WTC11 (cell line): ENCODE results near the gene PEX7. TPM values are rescaled to one million over a fixed set of nuclear protein-coding genes. Genes with fewer than 3 reads are reported as not detected.
A peak's percentile ranks its signal among the peaks of the same experiment; 100 is the strongest.

Experiments used
- ATAC-seq: fragments of 200-7000 bp; cut with Tn5 transposase; 2 replicates; pipeline ENCODE4 v1.10.0; 2021; ENCODE audit warnings: mild to moderate bottlenecking, moderate library complexity
- CTCF ChIA-PET: fragments of 300-600 bp; sonication (Branson Sonifier 250); formaldehyde crosslinking; loops from one replicate; lab custom pipeline; 2021; ENCODE audit warnings: antibody characterized with exemption; lab: Charles Lee
- POLR2A ChIA-PET: fragments of 350-600 bp; sonication (Branson Sonifier 250); formaldehyde crosslinking; loops from one replicate; lab custom pipeline; 2021; ENCODE audit warnings: antibody characterized with exemption; lab: Charles Lee
- DNase-seq: peaks from one replicate; pipeline ENCODE4 v3.0.0; 2021; ENCODE audit warnings: low spot score
- H3K27ac Mint-ChIP-seq: 2 replicates; pipeline ENCODE4 v1.8.0; 2021; ENCODE audit warnings: mixed read lengths
- H3K27me3 Mint-ChIP-seq: 2 replicates; pipeline ENCODE4 v1.8.0; 2021; ENCODE audit warnings: low read depth, mild to moderate bottlenecking, moderate library complexity, mixed read lengths
- H3K36me3 Mint-ChIP-seq: 2 replicates; pipeline ENCODE4 v1.8.0; 2021; ENCODE audit warnings: mixed read lengths
- H3K4me1 Mint-ChIP-seq: 2 replicates; pipeline ENCODE4 v1.8.0; 2022; ENCODE audit warnings: mixed read lengths
- H3K4me3 Mint-ChIP-seq: 2 replicates; pipeline ENCODE4 v1.8.0; 2021; ENCODE audit warnings: mild to moderate bottlenecking, moderate library complexity, mixed read lengths
- H3K9me3 Mint-ChIP-seq: 2 replicates; pipeline ENCODE4 v1.8.0; 2021; ENCODE audit warnings: mixed read lengths
- FOXK1 ChIP-seq: sonication (generic); formaldehyde crosslinking; IDR thresholded peaks from 2 replicates; pipeline ENCODE4 v1.8.0; 2022; ENCODE audit warnings: mild to moderate bottlenecking, moderate library complexity, missing genetic modification reagents
- GABPB1 ChIP-seq: sonication (generic); formaldehyde crosslinking; IDR thresholded peaks from 2 replicates; pipeline ENCODE4 v1.8.1; 2023; ENCODE audit warnings: mild to moderate bottlenecking, missing genetic modification reagents
- GRHL2 ChIP-seq: fragments of 250-450 bp; sonication (Bioruptor Pico); IDR thresholded peaks from 2 replicates; pipeline ENCODE4 v1.8.0; 2022; ENCODE audit warnings: mild to moderate bottlenecking, moderate library complexity; ENCODE audit not compliant: insufficient replicate concordance, severe bottlenecking
- NR3C1 ChIP-seq: sonication (generic); formaldehyde crosslinking; conservative IDR thresholded peaks from 2 replicates; pipeline ENCODE4 v1.8.1; 2023; ENCODE audit warnings: low read depth, mild to moderate bottlenecking, missing genetic modification reagents
- PRRX2 ChIP-seq: fragments of 250-450 bp; sonication (Bioruptor Pico); IDR thresholded peaks from 2 replicates; pipeline ENCODE4 v1.8.0; 2021; ENCODE audit warnings: mild to moderate bottlenecking
- RORB ChIP-seq: fragments of 250-450 bp; sonication (Bioruptor Pico); IDR thresholded peaks from 2 replicates; pipeline ENCODE4 v1.9.0; 2021; ENCODE audit warnings: mild to moderate bottlenecking
- TP53 ChIP-seq: sonication (generic); formaldehyde crosslinking; IDR thresholded peaks from 2 replicates; pipeline ENCODE4 v1.8.1; 2023; ENCODE audit warnings: mild to moderate bottlenecking, missing genetic modification reagents
- ZNF396 ChIP-seq: fragments of 250-450 bp; sonication (Bioruptor Pico); IDR thresholded peaks from 2 replicates; pipeline ENCODE4 v1.8.0; 2021; ENCODE audit warnings: mild to moderate bottlenecking, moderate library complexity, borderline replicate concordance
- ZNF416 ChIP-seq: fragments of 250-450 bp; sonication (Bioruptor Pico); IDR thresholded peaks from 2 replicates; pipeline ENCODE4 v1.9.0; 2021; ENCODE audit warnings: mild to moderate bottlenecking, inconsistent platforms
- total RNA-seq: library from RNA; stranded (reverse); gene quantifications from 3 replicates; pipeline ENCODE4 v1.2.3, GENCODE V29; 2021
- TF ChIP-seq, protein P1 (sequence below): sonication (generic); formaldehyde crosslinking; IDR thresholded peaks from 2 replicates; pipeline ENCODE4 v1.8.1; 2023; ENCODE audit warnings: mild to moderate bottlenecking, missing genetic modification reagents, moderate library complexity
- TF ChIP-seq, protein P2 (sequence below): sonication (generic); formaldehyde crosslinking; IDR thresholded peaks from 2 replicates; pipeline ENCODE4 v1.8.0; 2022; ENCODE audit warnings: mild to moderate bottlenecking, missing genetic modification reagents
- TF ChIP-seq, protein P3 (sequence below): sonication (generic); formaldehyde crosslinking; IDR thresholded peaks from 2 replicates; pipeline ENCODE4 v1.8.0; 2022; ENCODE audit warnings: mild to moderate bottlenecking, missing genetic modification reagents
- TF ChIP-seq, protein P4 (sequence below): fragments of 250-450 bp; sonication (Bioruptor Pico); IDR thresholded peaks from 2 replicates; pipeline ENCODE4 v1.9.0; 2021; ENCODE audit warnings: mild to moderate bottlenecking, borderline replicate concordance

PEX7 gene
- total RNA-seq, 1 experiment from 2014 or later: 9.8 TPM

DNA sequence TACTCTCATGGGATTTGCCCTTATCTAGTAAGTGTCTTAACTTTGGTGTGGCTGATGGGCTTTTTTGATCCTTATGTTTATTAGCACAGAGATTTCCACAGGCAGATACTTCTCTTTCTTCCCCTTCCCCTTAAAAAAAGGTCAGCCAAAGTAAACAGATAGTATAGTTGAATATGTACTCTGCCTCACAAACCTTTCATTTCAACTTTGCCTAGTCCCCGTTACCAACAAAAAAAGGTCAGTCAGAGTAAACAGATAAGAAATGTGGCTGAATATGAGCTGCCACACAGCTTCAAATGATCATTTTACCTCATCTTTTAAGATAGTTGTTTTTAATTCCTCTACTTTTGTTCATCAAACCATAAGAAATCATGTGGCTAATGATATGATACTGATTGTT is 65.6 kb downstream of the PEX7 start:
- no peak overlapping the region for H3K4me3 Mint-ChIP-seq
- H3K27me3 Mint-ChIP-seq: no peaks in the 10 kb centered on the region
- ChIA-PET POLR2A (no interaction called here), CTCF (no interaction called here)
- H3K36me3 Mint-ChIP-seq: no peaks in the 10 kb centered on the region
- no peaks in the 10 kb centered on the region for H3K9me3 Mint-ChIP-seq
- 0 out of 2 replicates have a peak overlapping the region, but pooled peaks have one; percentile 22 for H3K27ac Mint-ChIP-seq
- no peak for DNase-seq
- no peaks in the 10 kb centered on the region for H3K4me1 Mint-ChIP-seq
- TF ChIP-seq, protein P1, sequence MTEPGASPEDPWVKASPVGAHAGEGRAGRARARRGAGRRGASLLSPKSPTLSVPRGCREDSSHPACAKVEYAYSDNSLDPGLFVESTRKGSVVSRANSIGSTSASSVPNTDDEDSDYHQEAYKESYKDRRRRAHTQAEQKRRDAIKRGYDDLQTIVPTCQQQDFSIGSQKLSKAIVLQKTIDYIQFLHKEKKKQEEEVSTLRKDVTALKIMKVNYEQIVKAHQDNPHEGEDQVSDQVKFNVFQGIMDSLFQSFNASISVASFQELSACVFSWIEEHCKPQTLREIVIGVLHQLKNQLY: no peak
- TF ChIP-seq GRHL2 (CRISPR knock-in tag) (no peak), FOXK1 (no peak), PRRX2 (no peak)
- TF ChIP-seq, protein P2, sequence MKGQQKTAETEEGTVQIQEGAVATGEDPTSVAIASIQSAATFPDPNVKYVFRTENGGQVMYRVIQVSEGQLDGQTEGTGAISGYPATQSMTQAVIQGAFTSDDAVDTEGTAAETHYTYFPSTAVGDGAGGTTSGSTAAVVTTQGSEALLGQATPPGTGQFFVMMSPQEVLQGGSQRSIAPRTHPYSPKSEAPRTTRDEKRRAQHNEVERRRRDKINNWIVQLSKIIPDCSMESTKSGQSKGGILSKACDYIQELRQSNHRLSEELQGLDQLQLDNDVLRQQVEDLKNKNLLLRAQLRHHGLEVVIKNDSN (CRISPR knock-in tag): no peak
- no peak for ATAC-seq

DNA sequence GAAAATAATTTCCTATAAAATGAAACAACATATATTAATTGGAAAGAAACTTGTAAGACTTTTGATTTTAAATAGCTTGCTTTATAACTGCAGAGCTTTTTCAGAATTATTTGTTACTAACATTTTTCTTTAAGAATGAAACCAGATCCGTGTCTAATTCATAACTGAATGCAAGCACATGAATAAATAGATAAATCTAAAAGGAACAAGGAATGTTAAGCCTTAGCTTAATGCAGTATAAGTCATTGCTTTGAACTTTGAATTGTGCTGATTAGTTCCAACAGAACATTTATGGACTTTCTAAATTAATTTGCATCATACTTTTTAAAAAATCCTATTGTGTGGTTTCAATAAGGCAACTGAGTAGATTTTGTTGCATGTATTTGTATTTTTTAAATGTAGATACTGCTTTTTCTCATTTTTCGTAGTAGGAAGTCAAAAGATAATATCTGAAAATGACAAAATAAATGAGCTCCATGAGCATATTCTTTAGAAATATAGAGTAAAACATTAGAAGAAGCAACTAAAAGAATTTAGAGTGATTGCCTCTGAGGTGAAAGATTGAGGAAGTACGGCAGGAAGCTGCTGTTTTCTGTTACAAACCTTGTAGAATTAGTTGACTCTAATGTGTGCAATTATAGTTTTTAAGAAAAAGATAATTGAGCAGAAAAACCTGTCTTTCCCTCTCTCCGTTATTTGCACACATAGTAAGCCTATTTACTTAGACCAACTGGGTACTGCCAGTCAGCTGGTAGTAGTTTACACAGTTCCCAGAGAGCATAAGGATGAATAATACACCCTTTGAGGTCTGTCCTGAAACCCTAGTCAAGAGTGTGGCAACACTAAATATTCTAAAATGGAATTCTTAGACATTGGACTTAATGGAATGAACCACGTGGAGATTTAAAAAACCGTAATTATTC is 67.1 kb downstream of the PEX7 start:
- ATAC-seq (no peak), DNase-seq (no peak)
- no peak overlapping the region for H3K4me3 Mint-ChIP-seq
- no peaks in the 10 kb centered on the region for H3K4me1 Mint-ChIP-seq
- H3K9me3 Mint-ChIP-seq: no peaks in the 10 kb centered on the region
- H3K36me3 Mint-ChIP-seq: no peaks in the 10 kb centered on the region
- no peaks in the 10 kb centered on the region for H3K27me3 Mint-ChIP-seq
- POLR2A ChIA-PET: no interaction called here
- CTCF ChIA-PET: interaction anchor here (0.6 kb wide), 1 partner anchor 30 kb away, joined by 5 read pairs; no protein-coding TSS in a partner anchor
- TF ChIP-seq NR3C1 (CRISPR knock-in tag): no peak
- no peak for TF ChIP-seq ZNF416
- TF ChIP-seq TP53 (CRISPR knock-in tag): no peak
- H3K27ac Mint-ChIP-seq: no peak overlapping the region

DNA sequence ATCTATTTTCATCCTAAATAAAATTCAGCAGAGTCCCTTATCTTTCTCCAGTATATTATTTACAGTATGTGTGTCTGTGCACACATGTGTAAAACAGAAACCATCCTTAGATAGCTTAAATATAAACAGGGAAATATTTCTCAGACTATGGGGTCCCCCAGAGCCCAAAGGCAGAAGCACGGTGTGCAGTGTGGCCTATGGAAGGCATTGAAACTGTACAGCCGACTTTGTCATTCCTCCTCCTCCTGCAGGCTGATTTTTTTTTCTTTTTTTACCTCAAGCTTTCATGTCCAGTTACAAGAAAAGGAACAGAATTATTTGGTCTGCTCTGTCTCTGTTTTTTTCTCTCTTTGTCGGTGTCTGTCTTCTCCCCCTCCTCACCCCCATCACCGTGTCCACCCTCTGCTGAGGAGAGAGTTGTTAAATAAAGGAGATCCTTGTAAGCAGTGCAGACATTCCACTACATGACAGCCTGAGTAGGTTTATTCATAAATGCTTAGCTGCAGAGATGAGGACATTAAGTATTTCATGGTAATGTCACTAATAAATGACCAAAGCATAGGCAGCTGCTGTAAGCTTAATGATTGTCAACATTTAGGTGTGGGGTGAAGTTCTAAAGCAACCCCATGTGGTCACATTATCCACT is 67.9 kb downstream of the PEX7 start:
- Mint-ChIP-seq H3K27me3 (no peaks in the 10 kb centered on the region), H3K4me1 (no peaks in the 10 kb centered on the region), H3K36me3 (no peaks in the 10 kb centered on the region), H3K9me3 (no peaks in the 10 kb centered on the region), H3K27ac (no peak overlapping the region)
- ATAC-seq: no peak
- CTCF ChIA-PET: no interaction called here
- POLR2A ChIA-PET: no interaction called here
- DNase-seq: no peak
- TF ChIP-seq ZNF396 (CRISPR knock-in tag) (no peak), RORB (CRISPR knock-in tag) (no peak), GABPB1 (CRISPR knock-in tag) (no peak)
- TF ChIP-seq, protein P3, sequence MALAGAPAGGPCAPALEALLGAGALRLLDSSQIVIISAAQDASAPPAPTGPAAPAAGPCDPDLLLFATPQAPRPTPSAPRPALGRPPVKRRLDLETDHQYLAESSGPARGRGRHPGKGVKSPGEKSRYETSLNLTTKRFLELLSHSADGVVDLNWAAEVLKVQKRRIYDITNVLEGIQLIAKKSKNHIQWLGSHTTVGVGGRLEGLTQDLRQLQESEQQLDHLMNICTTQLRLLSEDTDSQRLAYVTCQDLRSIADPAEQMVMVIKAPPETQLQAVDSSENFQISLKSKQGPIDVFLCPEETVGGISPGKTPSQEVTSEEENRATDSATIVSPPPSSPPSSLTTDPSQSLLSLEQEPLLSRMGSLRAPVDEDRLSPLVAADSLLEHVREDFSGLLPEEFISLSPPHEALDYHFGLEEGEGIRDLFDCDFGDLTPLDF (CRISPR knock-in tag): no peak
- TF ChIP-seq, protein P4, sequence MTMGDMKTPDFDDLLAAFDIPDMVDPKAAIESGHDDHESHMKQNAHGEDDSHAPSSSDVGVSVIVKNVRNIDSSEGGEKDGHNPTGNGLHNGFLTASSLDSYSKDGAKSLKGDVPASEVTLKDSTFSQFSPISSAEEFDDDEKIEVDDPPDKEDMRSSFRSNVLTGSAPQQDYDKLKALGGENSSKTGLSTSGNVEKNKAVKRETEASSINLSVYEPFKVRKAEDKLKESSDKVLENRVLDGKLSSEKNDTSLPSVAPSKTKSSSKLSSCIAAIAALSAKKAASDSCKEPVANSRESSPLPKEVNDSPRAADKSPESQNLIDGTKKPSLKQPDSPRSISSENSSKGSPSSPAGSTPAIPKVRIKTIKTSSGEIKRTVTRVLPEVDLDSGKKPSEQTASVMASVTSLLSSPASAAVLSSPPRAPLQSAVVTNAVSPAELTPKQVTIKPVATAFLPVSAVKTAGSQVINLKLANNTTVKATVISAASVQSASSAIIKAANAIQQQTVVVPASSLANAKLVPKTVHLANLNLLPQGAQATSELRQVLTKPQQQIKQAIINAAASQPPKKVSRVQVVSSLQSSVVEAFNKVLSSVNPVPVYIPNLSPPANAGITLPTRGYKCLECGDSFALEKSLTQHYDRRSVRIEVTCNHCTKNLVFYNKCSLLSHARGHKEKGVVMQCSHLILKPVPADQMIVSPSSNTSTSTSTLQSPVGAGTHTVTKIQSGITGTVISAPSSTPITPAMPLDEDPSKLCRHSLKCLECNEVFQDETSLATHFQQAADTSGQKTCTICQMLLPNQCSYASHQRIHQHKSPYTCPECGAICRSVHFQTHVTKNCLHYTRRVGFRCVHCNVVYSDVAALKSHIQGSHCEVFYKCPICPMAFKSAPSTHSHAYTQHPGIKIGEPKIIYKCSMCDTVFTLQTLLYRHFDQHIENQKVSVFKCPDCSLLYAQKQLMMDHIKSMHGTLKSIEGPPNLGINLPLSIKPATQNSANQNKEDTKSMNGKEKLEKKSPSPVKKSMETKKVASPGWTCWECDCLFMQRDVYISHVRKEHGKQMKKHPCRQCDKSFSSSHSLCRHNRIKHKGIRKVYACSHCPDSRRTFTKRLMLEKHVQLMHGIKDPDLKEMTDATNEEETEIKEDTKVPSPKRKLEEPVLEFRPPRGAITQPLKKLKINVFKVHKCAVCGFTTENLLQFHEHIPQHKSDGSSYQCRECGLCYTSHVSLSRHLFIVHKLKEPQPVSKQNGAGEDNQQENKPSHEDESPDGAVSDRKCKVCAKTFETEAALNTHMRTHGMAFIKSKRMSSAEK (CRISPR knock-in tag): no peak
- TF ChIP-seq, all 79 proteins: peak for 0
- H3K4me3 Mint-ChIP-seq: no peak overlapping the region
